GM23338 (cell line): ENCODE measurements around the gene L3MBTL2. TPM values are rescaled to one million over a fixed set of nuclear protein-coding genes. Genes with fewer than 3 reads are reported as not detected.

Experiments
- ATAC-seq: fragments of 200-7000 bp; cut with Tn5 transposase; 3 replicates; pipeline ENCODE4 v1.9.1; 2020
- DNase-seq: peaks from one replicate; pipeline ENCODE4 v3.0.0-alpha.2; 2015; ENCODE audit warnings: low spot score
- H2AFZ ChIP-seq: fragments of 200-600 bp; sonication (generic); 2 replicates; pipeline ENCODE4 v1.8.0; 2016; ENCODE audit warnings: antibody characterized with exemption, mild to moderate bottlenecking, moderate library complexity
- H3F3A ChIP-seq: fragments of 200-600 bp; sonication (generic); replicated peaks from 2 replicates; pipeline ENCODE4 v1.8.0; 2017; ENCODE audit warnings: antibody characterized with exemption, mixed run types, low read depth
- H3K27ac ChIP-seq: fragments of 200-600 bp; sonication (generic); 2 replicates; pipeline ENCODE4 v1.6.1; 2016; ENCODE audit warnings: low read depth
- H3K27me3 ChIP-seq: fragments of 200-600 bp; sonication (generic); 2 replicates; pipeline ENCODE4 v1.8.0; 2016; ENCODE audit warnings: mild to moderate bottlenecking, mixed run types, moderate library complexity; ENCODE audit not compliant: insufficient read depth
- H3K36me3 ChIP-seq: fragments of 200-600 bp; sonication (generic); 2 replicates; pipeline ENCODE4 v1.8.0; 2016; ENCODE audit warnings: mild to moderate bottlenecking; ENCODE audit not compliant: insufficient read depth
- H3K4me1 ChIP-seq: fragments of 200-600 bp; sonication (generic); 2 replicates; pipeline ENCODE4 v1.8.0; 2016; ENCODE audit warnings: mild to moderate bottlenecking, moderate library complexity; ENCODE audit not compliant: insufficient read depth
- H3K4me2 ChIP-seq: fragments of 200-600 bp; sonication (generic); 2 replicates; pipeline ENCODE4 v1.7.1; 2017; ENCODE audit warnings: mixed run types
- H3K4me3 ChIP-seq: fragments of 200-600 bp; sonication (generic); 2 replicates; pipeline ENCODE4 v1.6.1; 2016; ENCODE audit warnings: mixed run types
- H3K79me2 ChIP-seq: fragments of 200-600 bp; sonication (generic); replicated peaks from 2 replicates; pipeline ENCODE4 v1.8.0; 2017; ENCODE audit warnings: mild to moderate bottlenecking; ENCODE audit not compliant: insufficient read depth
- H3K9me2 ChIP-seq: fragments of 200-600 bp; sonication (generic); 2 replicates; pipeline ENCODE4 v1.8.0; 2017; ENCODE audit not compliant: insufficient read depth
- H4K20me1 ChIP-seq: fragments of 200-600 bp; sonication (generic); replicated peaks from 2 replicates; pipeline ENCODE4 v1.8.0; 2017; ENCODE audit warnings: mild to moderate bottlenecking; ENCODE audit not compliant: insufficient read depth
- H3K27ac Mint-ChIP-seq: 2 replicates; pipeline ENCODE4 v1.8.0; 2020; ENCODE audit warnings: inconsistent platforms, mild to moderate bottlenecking, moderate library complexity, mixed read lengths
- H3K27me3 Mint-ChIP-seq: 3 replicates; pipeline ENCODE4 v1.8.0; 2022; ENCODE audit warnings: low read depth, mild to moderate bottlenecking, moderate library complexity, mixed read lengths, inconsistent platforms; ENCODE audit not compliant: insufficient read depth, poor library complexity
- H3K36me3 Mint-ChIP-seq: 3 replicates; pipeline ENCODE4 v1.8.0; 2021; ENCODE audit warnings: low read depth, mild to moderate bottlenecking, inconsistent platforms, moderate library complexity, mixed read lengths
- H3K4me1 Mint-ChIP-seq: 3 replicates; pipeline ENCODE4 v1.8.0; 2020; ENCODE audit warnings: mild to moderate bottlenecking, inconsistent platforms, mixed read lengths
- H3K4me3 Mint-ChIP-seq: 3 replicates; pipeline ENCODE4 v1.8.0; 2021; ENCODE audit warnings: moderate library complexity, mild to moderate bottlenecking, inconsistent platforms, mixed read lengths
- H3K9me3 Mint-ChIP-seq: 3 replicates; pipeline ENCODE4 v1.8.0; 2020; ENCODE audit warnings: moderate library complexity, mild to moderate bottlenecking, inconsistent platforms, mixed read lengths
- CREB1 ChIP-seq: fragments of 250-450 bp; sonication (Bioruptor Pico); IDR thresholded peaks from 2 replicates; pipeline ENCODE4 v1.5.0; 2020; ENCODE audit warnings: low read depth, mild to moderate bottlenecking, moderate library complexity
- CTCF ChIP-seq, 2 experiments: fragments of 200-600 bp in 1 of 2; sonication (generic) in 1 of 2; conservative IDR thresholded peaks; 2 replicates each; pipeline versions ENCODE4 v1.5.1 to v1.6.1; 2016 to 2017; ENCODE audit warnings: antibody characterized with exemption in 2 of 2, low read depth in 2 of 2, mild to moderate bottlenecking in 2 of 2, moderate library complexity in 1 of 2
- JUNB ChIP-seq: IDR thresholded peaks from one replicate; pipeline ENCODE4 v1.6.1; 2016; ENCODE audit warnings: antibody characterized with exemption; ENCODE audit not compliant: unreplicated experiment
- REST ChIP-seq: IDR thresholded peaks from one replicate; pipeline ENCODE4 v1.6.1; 2018; ENCODE audit warnings: antibody characterized with exemption; ENCODE audit not compliant: unreplicated experiment
- ZNF331 ChIP-seq: fragments of 250-450 bp; sonication (Bioruptor Pico); IDR thresholded peaks from 2 replicates; pipeline ENCODE4 v1.5.0; 2020; ENCODE audit warnings: low read depth, mild to moderate bottlenecking, moderate library complexity
- polyA plus RNA-seq: library from polyadenylated mRNA; unstranded; fragments of >200 nt; fragmentation: Nextera tagmentation; extraction: Ambion mirVana; gene quantifications from 2 replicates; pipeline ENCODE4 v1.2.1, GENCODE V29; 2016
- total RNA-seq: library from RNA; depleted of rRNA; stranded (reverse); fragments of >200 nt; shearing (Covaris generic); gene quantifications from 2 replicates; pipeline ENCODE4 v1.2.3, GENCODE V29; 2014
- TF ChIP-seq, protein P1 (sequence below): fragments of 250-450 bp; sonication (Bioruptor Pico); IDR thresholded peaks from 2 replicates; pipeline ENCODE4 v1.5.0; 2020; ENCODE audit warnings: mild to moderate bottlenecking, moderate library complexity

The L3MBTL2 gene
- total and polyA plus RNA-seq, 2 experiments from 2014 or later: 13.9 to 27.1 TPM

- Mint-ChIP-seq H3K4me3 (no peak overlapping the region), H3K9me3 (peaks cover 10% of the 10 kb centered on the region; the same call in 2 of the 3 replicates), H3K4me1 (peaks cover 8% of the 10 kb centered on the region), H3K36me3 (peaks cover 92% of the 10 kb centered on the region), H3K27ac (no peak overlapping the region), H3K27me3 (peaks cover 19% of the 10 kb centered on the region)
- DNase-seq (no peak), ATAC-seq (no peak)
- peaks cover 13% of the 10 kb centered on the region for H4K20me1 ChIP-seq
- no peak for TF ChIP-seq REST
- no peak for TF ChIP-seq CTCF (conservative IDR thresholded peaks at IDR 0.05; ENCODE audit: low read depth in 2 of 2)
- TF ChIP-seq CREB1 (CRISPR knock-in tag): no peak
- no peak for TF ChIP-seq ZNF331 (CRISPR knock-in tag)
- TF ChIP-seq, protein P1, sequence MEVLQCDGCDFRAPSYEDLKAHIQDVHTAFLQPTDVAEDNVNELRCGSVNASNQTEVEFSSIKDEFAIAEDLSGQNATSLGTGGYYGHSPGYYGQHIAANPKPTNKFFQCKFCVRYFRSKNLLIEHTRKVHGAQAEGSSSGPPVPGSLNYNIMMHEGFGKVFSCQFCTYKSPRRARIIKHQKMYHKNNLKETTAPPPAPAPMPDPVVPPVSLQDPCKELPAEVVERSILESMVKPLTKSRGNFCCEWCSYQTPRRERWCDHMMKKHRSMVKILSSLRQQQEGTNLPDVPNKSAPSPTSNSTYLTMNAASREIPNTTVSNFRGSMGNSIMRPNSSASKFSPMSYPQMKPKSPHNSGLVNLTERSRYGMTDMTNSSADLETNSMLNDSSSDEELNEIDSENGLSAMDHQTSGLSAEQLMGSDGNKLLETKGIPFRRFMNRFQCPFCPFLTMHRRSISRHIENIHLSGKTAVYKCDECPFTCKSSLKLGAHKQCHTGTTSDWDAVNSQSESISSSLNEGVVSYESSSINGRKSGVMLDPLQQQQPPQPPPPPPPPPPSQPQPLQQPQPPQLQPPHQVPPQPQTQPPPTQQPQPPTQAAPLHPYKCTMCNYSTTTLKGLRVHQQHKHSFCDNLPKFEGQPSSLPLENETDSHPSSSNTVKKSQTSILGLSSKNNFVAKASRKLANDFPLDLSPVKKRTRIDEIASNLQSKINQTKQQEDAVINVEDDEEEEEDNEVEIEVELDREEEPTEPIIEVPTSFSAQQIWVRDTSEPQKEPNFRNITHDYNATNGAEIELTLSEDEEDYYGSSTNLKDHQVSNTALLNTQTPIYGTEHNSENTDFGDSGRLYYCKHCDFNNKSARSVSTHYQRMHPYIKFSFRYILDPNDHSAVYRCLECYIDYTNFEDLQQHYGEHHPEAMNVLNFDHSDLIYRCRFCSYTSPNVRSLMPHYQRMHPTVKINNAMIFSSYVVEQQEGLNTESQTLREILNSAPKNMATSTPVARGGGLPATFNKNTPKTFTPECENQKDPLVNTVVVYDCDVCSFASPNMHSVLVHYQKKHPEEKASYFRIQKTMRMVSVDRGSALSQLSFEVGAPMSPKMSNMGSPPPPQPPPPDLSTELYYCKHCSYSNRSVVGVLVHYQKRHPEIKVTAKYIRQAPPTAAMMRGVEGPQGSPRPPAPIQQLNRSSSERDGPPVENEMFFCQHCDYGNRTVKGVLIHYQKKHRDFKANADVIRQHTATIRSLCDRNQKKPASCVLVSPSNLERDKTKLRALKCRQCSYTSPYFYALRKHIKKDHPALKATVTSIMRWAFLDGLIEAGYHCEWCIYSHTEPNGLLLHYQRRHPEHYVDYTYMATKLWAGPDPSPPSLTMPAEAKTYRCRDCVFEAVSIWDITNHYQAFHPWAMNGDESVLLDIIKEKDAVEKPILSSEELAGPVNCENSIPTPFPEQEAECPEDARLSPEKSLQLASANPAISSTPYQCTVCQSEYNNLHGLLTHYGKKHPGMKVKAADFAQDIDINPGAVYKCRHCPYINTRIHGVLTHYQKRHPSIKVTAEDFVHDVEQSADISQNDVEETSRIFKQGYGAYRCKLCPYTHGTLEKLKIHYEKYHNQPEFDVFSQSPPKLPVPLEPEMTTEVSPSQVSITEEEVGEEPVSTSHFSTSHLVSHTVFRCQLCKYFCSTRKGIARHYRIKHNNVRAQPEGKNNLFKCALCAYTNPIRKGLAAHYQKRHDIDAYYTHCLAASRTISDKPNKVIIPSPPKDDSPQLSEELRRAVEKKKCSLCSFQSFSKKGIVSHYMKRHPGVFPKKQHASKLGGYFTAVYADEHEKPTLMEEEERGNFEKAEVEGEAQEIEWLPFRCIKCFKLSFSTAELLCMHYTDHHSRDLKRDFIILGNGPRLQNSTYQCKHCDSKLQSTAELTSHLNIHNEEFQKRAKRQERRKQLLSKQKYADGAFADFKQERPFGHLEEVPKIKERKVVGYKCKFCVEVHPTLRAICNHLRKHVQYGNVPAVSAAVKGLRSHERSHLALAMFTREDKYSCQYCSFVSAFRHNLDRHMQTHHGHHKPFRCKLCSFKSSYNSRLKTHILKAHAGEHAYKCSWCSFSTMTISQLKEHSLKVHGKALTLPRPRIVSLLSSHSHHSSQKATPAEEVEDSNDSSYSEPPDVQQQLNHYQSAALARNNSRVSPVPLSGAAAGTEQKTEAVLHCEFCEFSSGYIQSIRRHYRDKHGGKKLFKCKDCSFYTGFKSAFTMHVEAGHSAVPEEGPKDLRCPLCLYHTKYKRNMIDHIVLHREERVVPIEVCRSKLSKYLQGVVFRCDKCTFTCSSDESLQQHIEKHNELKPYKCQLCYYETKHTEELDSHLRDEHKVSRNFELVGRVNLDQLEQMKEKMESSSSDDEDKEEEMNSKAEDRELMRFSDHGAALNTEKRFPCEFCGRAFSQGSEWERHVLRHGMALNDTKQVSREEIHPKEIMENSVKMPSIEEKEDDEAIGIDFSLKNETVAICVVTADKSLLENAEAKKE (CRISPR knock-in tag): no peak
- TF ChIP-seq JUNB: no peak
- no peak overlapping the region for H3K4me3 ChIP-seq
- no peak overlapping the region for H2AFZ ChIP-seq
- H3F3A ChIP-seq: peaks cover 47% of the 10 kb centered on the region
- no peak overlapping the region for H3K4me2 ChIP-seq
- peaks cover 50% of the 10 kb centered on the region for H3K36me3 ChIP-seq
- no peaks in the 10 kb centered on the region for H3K27me3 ChIP-seq
- no peak overlapping the region for H3K27ac ChIP-seq
- H3K4me1 ChIP-seq: no peaks in the 10 kb centered on the region; the same call in 1 of the 2 replicates
- no peaks in the 10 kb centered on the region for H3K79me2 ChIP-seq
- H3K9me2 ChIP-seq: no peaks in the 10 kb centered on the region
Measured at GRCh38 chr22:41177040-41177621, 28.0 kb upstream of the L3MBTL2 start.
